TTC549 (cell line): ENCODE data around the gene IGFN1.
"Not testable (repeated sequence)": the region's sequence is repeated elsewhere in the genome, so short reads cannot be mapped to it uniquely, and the experiment has no call there.

Source experiments
- FAIRE-seq: peaks from 2 replicates; lab custom pipeline; 2012; peaks lifted over from hg19 to GRCh38; lab: Jason Lieb, UNC

The IGFN1 gene

DNA sequence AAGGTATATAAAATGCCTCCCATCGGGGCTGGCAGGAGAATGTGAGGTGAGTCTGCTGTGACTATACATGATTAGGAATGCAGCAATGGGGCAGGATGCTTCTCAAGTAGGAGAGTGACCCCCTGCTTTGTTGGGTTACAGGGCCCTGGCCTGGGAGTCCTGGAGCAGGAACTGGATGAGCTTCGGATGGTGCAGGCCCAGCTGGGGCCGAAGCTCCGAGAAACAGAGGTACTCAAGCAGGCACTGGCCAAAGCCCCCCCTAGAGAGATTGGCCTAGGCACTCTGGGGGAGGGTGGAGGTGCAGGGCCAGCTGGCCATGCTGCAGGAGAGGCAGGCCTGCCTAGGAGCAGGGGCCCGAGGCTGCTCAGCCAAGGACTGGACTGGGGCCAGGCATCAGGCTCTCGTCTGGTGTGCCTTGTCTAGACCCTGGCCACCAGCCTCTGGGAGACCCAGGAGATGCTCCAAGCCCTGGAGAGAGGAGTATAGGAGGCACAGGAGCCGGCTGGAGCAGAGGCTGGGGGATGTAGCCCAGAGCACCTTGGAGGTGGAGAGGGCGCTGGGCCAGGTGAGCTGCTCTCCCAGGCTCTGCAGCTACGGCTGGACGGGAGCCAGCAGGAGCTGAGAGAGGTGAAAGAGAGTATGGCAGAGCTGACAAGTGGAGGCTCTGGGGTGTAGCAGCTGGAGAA lies 59.8 kb downstream of the IGFN1 start:
- FAIRE-seq, result no peak

DNA sequence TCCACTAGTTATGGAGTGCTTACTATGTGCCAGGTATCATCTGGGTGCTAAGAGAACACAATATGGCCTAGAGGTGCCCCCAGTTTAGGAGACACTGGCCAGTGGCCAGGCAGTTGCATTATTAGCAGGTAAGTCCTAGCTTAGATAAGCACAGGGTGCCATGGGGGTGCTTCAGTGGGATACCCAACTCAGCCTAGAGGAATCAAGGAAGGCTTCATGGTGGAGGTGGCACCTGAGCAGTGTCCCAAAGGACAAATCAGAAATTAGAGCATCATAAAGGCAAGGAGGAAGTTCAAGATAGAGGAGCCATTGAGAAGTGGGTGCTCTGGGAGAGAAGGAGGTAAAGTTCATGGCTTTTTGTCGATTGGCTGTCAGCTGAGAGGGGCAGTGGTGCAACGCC lies 60.8 kb downstream of the IGFN1 start:
- no peak for FAIRE-seq

DNA sequence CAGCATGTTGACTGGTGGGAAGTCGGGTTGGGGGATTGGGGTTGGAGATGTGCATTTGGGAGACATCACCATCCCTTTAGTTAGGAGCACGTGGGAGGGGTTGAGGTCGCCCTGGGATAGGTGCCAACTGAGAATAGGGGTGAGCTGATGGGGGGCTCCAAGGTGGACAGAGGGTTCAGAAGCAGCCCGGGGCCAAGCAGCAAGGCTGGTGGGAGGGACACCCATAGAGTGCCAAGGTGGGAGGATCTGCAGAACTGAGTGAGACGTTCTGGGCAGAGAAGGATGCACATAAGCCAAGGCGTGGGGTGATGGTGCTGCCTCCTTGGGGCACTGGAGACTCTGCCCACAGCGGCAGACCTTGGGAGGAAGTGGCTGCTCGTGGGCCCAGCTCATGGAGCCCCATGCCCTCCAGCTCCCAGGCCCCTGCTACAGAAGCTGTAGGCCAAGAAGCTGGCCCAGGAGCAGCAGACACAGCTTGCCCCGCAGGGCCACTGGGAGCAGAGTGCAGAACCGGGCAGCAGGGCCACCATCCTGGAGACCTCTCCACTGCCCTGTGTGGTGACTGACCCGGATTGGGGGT lies 61.3 kb downstream of the IGFN1 start:
- FAIRE-seq, result no peak

DNA sequence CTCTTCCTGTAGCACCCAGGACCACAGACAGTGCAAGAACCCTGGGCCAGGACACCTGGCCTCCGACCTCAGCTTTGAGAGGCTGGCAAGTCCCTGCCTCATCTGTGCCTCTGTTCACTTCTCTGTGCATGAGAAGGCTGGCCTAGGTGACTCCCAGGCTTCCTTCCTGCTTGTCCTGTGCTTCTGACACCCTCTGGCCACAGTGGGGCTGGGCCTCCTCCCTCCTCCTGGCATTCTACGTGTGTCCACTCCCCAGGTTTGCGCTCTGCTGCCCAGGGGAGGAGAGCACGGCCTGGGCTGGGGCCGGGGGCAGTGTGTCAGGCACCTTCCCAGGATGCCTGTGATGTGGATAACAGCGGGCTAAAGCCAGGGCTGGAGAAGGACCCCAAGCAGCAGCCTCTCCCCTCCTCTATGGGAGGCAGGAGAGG lies 62.3 kb downstream of the IGFN1 start:
- FAIRE-seq, result no peak

DNA sequence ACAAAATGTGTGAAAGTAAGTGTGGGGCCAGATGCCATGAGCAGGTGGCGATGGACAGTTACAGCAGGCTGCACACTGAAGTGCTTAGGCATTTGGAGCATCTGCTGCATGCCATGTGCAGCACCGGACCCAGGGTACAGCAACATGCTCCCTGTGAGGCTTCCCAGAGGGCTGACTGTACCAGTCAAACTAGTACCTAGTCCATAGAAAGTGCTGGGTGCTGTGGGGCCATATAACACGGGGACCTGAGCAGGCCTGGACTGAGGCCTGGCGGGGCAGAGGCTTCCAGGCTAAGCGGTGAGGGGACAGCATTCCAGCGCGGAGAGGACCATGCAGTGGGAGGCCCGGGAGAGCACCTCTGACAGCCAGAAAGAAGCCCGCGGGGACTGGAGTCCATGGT lies 62.8 kb downstream of the IGFN1 start:
- FAIRE-seq, result no peak

DNA sequence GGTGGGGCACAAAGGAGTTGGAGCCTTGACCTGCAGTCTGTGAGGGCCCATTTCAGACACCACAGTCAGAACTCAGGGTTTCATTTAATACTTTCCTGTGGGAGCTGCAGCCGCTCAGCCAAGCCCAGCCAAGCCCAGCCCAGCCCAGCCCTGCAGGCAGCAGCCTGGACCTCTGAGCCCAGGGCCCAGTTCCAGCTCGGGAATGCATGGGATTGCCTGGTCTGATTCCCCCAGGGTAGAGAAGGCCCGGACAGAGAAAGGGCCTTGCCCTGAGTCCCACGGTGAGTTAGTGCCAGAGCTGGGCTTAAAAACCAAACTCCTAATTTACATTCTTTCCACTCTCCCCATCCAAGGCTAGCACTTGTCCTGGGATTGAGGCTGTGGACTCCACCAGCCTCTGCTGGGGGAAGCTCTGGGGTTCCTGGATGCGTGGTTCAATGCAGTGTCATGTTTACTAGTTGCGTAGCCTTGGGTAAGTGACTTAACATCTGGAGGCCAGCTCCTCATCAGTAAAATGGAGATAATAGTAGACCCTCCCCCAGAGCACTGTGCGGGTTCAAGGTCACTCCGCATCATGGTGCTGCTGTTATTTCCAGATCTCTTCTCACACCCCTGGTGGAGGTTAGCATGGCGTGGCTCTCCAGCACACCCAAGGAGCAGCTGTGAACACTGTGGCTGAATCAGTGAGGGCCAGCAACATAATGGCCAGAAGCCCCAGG lies 63.4 kb downstream of the IGFN1 start:
- no peak for FAIRE-seq

DNA sequence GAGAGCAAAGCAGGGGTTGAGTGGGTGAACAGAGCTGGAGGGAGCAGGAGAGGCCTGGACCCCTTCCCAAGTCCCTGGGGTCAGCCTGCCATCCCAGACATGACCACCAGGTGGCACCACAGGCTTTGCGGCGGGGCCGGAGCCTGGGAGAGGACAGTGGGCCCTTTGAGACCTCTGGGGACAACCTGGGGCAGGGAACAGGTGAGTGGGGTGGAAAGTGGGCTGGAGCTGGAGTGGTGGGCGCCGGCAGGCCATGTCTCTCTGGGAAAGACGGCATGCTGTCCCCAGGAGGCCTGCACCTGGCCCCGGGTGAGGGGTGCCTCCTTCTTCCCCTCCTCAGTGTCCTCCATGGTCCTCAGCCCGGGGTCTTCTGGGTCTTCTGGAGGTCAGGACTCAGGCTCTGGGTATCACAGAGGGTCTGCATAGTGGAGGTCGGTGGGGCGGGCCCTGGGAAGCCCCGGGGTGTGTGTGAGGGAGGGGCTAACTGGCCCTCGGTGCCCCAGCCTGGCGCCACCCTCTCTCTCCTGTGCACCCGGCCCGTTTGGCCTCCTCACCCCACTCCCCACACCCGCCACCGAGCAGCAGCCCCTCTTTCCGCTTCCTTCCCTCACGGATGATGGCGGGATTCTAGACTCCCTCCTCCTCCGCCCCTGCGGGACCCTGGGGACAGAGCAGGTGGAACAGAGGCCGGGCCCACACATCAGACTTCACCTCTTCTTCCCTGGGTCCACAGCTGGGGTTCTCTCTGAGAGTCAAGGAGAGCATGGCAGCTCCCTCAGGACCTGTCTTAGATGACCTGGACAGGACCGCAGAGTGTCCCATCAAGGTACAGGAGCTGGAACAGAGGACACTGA lies 64.2 kb downstream of the IGFN1 start:
- FAIRE-seq, result no peak

DNA sequence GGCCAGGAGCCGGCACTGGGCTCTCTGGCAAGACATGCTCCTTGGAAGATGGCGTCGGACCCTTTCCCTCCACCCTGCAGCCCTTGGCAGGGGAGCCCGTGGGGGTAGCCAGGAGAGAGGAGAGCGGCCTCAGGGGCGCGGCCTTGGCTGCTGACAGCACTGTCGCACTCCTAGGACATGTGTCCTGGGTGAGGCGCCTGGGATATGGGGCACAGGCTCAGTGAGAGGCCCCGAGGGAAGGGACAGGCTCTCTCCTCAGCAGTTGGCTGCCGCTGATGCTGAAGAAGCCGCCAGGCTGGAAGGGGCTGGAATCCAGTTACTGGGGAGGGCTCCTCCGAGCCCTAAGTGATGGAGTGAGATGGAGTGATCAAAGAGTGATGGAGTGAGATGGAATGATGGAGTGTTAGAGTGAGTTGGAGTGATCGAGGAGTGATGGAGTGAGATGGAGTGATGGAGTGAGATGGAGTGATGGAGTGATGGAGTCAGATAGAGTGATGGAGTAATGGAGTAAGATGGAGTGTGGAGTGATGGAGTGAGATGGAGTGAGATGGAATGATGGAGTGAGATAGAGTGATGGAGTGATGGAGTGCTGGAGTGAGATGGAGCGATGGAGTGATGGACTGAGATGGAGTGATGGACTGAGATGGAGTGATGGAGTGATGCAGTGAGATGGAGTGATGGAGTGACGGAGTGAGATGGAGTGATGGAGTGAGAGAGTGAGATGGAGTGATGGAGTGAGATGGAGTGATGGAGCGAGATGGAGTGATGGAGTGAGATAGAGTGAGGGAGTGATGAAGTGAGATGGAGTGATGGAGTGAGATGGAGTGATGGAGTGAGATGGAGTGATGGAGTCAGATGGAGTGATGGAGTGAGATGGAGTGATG lies 65.1 kb downstream of the IGFN1 start:
- FAIRE-seq, result no peak

DNA sequence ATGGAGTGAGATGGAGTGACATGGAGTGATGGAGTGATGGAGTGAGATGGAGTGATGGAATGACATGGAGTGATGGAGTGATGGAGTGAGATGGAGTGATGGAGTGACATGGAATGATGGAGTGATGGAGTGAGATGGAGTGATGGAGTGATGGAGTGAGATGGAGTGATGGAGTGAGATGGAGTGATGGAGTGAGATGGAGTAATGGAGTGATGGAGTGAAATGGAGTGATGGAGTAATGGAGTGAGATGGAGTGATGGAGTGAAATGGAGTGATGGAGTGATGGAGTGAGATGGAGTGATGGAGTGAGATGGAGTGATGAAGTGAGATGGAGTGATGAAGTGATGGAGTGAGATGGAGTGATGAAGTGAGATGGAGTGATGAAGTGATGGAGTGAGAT lies 67.5 kb downstream of the IGFN1 start:
- not testable (repeated sequence) for FAIRE-seq

DNA sequence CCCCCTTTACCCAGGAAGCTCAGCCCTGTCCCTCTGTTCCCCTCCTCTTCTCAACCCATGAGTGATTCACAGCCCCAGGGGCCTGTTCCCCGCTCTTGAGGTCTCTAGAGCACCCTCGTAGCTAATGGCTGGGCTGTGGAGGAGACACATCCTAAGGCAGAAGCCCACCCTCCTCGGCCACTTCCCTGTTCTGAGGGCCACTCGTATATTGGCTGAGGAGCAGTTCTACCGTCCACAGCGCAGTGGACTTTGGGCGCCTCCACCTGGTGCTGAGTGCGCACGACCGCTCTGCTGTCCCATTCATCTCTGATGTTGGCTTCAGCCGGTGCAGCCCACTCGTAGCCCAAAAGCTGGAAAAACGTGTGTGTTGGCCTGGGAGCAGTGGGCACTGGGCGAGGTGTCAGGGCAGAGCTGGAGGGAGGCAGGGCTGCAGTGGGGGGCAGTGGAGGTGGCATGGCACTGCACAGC lies 68.2 kb downstream of the IGFN1 start:
- no peak for FAIRE-seq

DNA sequence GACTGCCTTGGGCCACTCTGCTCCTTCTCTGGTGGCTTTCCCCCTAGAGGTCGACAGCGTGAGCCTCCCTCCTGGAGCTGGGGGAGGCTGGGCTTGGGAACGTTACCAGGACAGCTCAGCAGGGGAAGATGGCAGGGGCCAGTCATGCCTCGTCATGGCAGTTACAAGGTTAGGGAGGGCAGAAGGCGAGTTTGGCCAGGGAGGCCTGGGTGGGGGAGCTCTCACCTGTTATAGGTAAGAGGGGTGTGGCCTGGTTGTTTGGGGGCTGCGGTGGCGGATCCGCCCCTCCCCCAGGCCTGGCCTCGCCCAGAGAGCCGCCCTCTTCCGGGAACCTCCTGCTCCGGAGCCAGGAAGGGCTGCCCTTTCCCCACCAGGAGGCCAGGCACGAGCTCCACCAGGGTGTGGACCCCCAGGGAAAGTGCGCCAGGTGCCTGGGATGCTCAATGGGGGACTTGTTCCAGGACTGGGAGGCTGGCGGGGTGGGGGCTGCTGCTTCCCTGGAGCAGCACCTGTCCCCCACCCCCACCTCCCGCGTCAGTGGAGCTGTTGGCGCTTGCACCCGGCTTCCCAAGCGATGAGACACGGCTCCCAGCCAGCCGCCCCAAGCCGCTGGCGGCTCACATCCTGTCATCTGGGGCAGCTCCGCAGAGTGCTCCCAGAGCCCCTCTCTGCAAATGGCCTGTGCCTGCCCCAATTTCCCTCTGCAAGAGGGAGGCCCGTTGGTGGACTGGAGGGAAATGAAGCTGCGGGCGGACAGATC lies 69.0 kb downstream of the IGFN1 start:
- FAIRE-seq, result no peak

DNA sequence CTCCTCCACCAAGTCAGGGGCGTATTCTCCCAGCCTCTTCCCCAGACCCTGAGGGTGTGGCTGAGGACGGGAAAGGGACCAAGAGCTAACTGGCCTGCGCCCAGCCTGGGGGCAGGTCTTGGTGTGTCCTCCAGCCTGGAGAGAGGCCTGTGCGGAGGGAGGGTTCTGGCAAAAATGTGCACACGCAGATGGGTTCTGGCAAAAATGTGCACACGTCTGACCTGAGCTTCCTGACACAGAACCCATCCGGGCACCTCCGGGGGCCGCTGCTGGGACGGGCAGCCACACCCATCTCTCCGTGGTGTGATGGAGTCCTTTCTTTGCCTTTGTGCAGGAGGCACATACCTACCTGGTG lies 69.6 kb downstream of the IGFN1 start:
- no peak for FAIRE-seq

DNA sequence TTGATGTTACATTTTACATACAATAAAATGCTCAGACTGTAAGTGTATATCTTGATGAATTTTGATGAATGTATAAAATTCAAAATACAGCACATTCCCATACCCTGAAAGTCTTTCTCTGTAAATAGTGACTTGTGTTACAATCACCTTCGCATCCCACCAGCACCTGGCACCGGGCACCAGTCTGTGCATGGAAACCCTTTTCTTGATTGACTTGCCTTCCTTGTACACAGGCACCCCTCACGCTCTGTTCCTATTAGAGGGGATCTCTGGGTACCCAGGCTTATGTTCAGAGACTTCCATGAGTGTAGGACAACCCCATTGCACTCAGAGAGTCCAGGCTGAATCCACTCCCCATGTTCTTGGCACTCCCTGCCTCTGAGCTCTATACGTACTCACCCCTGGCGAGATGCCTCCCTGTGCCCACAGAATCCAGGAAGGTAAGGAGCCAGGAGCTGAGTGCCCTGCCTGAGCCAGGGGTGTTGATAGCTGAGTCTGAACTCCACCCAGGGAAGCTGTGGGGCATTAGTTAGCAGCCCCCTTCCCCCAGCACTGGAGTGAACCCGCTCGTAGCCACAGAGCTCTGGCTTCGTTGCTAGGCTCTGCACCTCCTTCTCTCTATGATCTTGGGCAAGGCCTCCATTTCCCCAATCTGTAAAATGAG lies 70.2 kb downstream of the IGFN1 start:
- FAIRE-seq, result no peak

DNA sequence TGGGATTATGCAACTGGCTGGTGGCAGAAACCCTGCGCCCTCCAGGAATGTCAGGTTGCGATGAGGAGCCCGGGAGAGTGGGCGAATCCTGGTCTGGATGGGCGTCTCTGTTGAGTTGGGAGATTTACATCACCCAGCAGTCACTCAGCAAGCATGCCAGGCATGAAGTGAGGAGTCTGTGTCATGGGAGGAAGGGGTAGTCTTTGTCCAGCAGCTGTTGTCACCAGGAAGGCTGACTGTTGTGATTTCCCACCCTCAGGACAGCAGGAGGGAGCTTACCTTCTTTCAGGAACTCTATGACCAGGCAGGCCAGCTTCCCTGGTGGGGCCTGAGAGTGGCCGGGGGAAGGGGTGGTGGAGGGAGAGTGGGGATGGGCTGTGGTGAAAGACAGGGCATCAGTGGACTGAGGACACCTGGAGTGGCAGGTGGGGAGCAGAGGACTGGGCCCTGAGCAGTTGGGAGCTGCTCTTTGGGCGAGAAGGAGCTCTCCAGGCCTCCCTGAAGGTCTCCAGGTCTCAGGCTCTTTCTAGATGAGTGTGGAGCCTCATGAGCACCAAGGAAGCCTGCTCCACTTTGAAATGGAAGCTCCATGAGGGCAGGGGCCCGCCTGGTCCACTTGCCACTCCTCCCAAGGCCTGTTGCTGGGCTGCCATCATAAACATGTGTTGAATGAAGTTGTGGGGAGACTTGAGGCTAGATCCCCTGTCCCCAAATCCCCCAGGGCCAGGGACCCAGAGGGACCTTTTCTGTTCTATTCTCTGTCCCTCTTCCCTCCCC lies 71.3 kb downstream of the IGFN1 start:
- FAIRE-seq, result no peak

DNA sequence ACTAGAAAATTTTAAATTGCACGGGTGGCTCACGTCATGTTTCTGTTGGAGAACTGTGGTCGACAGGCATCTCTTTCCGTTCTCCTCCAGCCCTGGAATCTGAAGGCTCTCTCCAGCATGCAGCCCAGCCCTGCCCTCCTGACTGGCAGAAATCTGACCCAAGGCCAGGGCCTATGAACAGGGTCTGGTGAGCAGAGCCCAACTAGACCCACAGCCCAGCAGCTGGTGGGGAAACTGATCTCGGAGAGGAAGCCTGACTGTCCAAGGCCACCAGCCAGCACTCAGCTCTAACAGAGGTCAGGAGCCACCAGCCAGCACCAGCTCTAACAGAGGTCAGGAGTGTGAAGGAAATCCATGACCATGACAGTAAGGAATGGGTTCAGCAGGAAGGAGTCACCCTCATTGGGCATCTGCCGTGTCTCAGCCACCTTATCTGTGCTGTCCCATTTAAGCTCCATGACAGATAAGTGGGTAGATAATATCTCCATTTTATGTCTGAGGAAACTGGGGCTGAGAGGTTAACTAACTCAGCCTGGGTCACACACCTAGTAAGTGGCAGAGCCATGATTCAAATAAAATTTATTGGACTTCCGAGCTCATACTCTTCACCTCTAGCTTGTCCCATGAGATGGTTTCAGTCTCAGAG lies 72.5 kb downstream of the IGFN1 start:
- no peak for FAIRE-seq

DNA sequence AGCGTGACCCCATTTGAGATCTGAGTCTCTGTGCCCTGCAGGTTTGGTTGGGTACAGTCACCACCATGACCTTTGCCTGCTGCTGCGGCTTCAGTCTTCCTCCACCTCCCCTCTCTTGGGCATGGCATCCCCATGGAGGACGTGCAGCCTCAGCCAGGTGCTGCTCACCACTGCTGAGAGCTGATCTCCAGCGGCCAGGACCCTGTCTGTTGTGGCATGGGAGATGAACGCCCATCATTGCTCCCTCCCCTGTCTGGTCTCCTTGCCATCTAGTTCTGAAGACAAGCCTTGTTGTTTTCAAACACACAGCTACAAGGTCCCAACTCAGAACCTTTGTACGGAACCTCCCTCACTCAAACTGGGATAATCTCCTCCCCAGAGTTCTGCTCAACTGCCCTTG lies 73.4 kb downstream of the IGFN1 start:
- no peak for FAIRE-seq

DNA sequence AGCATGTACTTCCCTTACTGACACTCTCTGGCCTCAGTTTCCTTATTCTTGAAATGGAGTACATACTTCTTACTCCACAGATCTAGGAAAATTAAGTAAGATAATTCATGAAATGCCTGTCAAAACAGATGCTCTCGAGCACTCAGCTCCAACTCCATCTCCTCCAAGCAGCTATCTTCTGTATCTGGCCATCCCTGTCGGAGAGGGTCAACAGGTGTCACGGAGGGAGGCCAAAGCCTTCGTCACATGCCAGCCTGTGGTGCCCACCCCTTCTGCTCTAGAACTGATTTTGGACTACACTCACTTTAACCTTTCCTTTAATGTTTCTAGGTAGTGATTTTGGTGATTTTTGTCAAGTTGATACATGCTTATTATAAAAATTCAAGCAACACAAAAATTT lies 73.9 kb downstream of the IGFN1 start:
- FAIRE-seq, result no peak

DNA sequence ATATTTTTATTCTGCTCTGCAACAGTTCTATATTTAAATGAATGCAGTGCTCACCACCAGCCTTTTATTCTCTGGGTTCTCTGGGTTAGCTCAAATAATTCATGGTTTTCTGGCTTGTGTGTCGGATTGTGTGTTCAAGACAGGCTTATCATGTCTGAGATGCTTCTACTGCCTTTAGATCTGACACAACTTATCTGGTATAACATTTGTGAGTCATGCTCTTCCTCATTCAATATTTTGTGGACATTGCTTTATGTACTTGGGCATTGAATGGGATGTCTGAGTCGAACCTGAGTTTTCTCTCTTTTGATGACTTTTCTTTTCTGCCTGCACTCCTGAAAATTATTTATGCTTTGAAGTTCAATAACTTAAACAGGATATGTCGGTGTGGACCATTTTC lies 75.1 kb downstream of the IGFN1 start:
- no peak for FAIRE-seq

DNA sequence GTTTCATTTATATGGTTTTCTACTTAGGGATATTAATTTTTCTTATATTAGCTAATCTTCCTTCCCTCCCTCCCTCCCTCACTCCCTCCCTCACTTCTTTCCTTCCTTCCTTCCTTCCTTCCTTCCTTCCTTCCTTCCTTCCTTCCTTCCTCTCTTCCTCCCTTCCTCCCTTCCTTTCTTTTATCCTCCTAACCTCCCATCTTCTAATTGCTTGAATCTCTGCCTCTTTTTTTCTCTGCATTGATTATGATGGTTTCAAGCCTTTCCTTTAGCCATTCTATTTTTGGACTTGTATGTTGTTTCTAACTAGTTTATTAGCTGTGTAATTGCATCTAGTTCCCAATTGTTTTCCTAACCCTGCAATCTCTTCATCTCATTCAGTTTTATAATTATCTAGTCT lies 75.7 kb downstream of the IGFN1 start:
- no peak for FAIRE-seq
